HEK293T (cell line): Measurements from ENCODE around the gene RGS1.

Experiments
- ARNT ChIP-seq: fragments of 450-650 bp; IDR thresholded peaks from 2 replicates; pipeline ENCODE4 v1.6.1; 2017; ENCODE audit warnings: mild to moderate bottlenecking
- BHLHE40 ChIP-seq: fragments of 450-650 bp; IDR thresholded peaks from 2 replicates; pipeline ENCODE4 v1.6.1; 2016; ENCODE audit warnings: mild to moderate bottlenecking, moderate library complexity, borderline replicate concordance
- ELF4 ChIP-seq: fragments of 450-650 bp; IDR thresholded peaks from 2 replicates; pipeline ENCODE4 v1.6.1; 2017; ENCODE audit warnings: antibody characterized with exemption
- FOXA1 ChIP-seq: fragments of 450-650 bp; IDR thresholded peaks from 2 replicates; pipeline ENCODE4 v1.6.1; 2016; ENCODE audit warnings: mild to moderate bottlenecking
- FOXK2 ChIP-seq: fragments of 450-650 bp; IDR thresholded peaks from 2 replicates; pipeline ENCODE4 v1.6.1; 2016; ENCODE audit warnings: mild to moderate bottlenecking
- FOXM1 ChIP-seq: fragments of 450-650 bp; IDR thresholded peaks from 2 replicates; pipeline ENCODE4 v1.6.1; 2017; ENCODE audit warnings: mild to moderate bottlenecking, borderline replicate concordance
- SP1 ChIP-seq: fragments of 450-650 bp; IDR thresholded peaks from 2 replicates; pipeline ENCODE4 v1.6.1; 2017
- TARDBP ChIP-seq: fragments of 450-650 bp; IDR thresholded peaks from 2 replicates; pipeline ENCODE4 v1.6.1; 2016

DNA sequence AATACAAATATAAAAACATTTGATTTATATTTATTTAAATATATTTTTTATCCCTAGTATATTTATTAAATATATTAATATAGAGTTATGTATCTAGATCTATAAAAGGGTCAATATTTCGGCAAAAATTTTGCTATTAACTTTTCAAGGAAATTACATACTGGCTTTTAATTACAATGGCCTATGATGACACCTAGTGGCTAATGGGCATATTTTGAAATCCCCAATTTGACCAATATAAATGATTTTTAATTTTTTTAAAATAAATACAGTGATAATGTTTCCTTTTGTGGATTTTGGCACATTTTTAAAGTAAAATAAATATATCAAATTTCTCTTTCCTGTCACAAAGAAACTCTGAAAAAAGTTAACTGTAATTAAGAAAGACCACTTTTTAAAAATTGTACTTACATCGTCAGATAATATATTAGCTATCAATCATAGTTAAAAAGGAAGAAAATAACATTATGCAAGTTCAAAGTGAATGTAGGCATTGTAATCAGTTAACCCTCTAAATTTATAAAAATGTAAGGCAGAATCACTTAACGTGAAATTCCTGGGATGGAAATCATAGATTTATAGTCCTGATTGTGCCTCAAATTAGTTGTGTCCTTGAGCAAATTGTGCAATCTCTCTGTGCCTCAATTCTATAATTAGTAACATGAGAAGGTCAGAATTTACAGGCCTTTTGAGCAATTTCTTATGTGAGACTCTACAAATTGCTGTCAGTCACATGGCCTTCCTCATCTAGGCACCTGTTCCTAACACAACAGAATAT is 34.7 kb downstream of the RGS1 start:
- TF ChIP-seq BHLHE40 (no peak), FOXM1 (no peak), FOXK2 (no peak), SP1 (no peak), ELF4 (no peak), TARDBP (no peak), FOXA1 (no peak), ARNT (no peak)
